NCI-H2227 (cell line): ENCODE results near the gene SLC31A2.
"Not testable (repeated sequence)": the region's sequence is repeated elsewhere in the genome, so short reads cannot be mapped to it uniquely, and the experiment has no call there.

Experiments
- DNase-seq: peaks from one replicate; lab custom pipeline; 2025; ENCODE audit not compliant: unreplicated experiment; lab: John Stamatoyannopoulos, UW

The SLC31A2 gene

DNA sequence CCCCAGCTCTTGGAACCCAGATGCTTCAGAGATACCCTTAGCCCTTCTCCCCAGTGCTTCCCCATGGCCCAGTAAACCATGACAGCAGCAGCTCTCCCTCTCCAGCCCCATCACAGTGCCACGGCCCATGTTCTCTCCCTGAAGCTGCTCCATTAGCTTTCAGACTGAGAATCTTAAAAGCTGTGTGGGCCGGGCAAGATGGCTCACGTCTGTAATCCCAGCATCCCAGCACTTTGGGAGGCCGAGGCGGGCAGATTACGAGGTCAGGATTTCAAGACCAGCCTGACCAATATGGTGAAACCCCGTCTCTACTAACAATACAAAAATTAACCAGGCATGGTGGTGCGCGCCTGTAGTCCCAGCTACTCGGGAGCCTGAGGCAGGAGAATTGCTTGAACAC is 1.2 kb upstream of the SLC31A2 start:
- not testable (repeated sequence) for DNase-seq

DNA sequence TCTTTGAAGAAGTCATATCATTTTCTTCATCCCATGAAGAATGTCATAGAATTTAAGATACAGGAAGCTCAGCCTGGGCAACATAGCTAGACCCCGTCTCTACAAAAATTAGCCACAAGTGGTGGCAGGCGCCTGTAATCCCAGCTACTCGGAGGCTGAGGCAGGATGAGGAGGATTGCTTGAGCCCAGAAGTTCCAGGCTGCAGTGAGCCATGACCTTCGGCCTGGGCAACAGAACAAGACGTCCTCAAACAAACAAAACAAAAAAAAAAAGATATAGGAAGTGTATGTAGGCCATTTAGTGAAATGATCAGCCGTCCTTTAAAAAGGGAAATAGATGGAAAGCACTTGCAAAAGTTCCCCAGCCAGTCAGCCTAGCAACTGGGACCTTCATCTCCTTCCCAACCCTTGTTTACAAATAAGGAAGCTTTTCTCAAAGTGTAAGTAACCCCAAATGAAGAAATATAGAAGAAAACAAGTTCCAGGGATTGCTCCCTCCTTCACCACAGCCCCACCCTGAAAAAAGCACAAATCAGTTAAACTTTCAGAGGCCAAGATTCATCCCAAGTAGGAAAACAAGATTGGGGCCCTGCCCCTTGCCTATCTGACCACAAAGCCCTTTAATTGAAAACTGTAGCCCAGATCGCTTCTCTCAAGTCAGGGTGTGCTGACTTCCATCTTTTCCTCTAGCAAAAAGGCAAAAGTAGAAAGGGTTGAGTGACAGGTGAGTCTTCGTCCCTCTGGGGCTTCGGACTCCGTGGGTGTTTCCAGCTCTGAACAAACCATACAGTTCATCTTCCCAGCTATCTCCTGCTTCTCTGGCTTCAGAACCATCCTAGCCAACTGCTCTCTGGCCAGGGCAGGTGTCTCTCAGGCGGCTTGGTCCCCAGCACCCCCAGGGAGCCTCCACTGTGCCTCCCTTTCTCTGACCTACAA is 1.2 kb downstream of the SLC31A2 start:
- DNase-seq: no peak

DNA sequence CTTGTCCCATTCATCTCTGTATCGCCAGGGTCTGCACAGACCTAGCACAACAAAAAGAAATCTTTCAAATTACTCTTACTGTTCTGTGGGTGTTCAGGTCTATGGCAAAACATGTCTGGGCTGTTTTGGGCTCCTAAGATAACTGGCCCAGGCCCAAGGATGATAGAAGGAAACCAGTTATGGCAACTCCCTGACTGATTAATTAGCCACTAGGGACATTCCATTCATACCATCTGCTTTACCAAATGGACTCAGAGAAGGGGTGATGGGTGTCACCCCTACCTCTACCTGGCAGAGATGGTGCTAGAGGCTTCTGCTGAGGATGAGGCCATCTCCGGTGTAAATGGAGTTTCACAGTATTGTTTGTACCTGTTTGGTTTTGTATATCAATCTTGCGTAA is 1.9 kb downstream of the SLC31A2 start:
- no peak for DNase-seq

DNA sequence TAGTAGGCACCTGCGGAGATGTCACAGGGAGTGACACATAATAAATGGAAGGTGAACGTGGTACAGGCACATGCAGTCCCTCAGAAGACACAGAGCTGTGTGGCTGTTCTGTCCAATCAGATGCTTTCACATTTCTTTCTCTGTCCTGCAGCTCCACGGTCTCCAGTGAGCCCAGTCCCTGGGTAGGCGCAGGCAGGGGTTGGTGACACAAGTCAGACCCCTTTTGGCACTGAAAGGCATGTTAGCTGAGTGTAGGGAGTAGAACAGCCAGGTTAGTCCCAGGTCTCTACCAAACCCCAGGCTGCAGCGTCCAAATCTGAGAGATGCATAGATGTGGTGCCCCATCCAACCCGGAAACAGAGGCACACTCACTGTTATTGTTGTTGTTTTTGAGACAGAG is 2.8 kb downstream of the SLC31A2 start:
- DNase-seq: no peak

DNA sequence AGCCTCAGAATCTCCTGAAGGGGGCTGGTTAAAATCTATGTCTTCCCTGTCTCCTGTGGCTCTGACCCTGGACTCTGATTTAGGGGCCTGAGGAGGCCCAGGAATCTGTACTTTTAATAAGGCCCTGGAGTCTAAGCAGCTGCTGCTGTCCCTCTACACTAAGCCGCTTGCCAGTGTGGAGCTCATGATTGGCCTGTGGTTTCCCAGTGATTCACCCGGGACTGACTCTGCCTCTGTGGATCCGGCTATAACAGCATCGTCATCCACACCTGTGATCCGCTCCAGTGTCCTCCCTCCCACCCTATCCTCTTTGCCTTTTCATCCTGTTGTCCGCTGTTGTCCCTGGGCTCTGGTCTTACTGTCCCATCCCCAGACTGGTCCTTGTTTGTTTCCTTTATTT is 3.7 kb downstream of the SLC31A2 start:
- no peak for DNase-seq

DNA sequence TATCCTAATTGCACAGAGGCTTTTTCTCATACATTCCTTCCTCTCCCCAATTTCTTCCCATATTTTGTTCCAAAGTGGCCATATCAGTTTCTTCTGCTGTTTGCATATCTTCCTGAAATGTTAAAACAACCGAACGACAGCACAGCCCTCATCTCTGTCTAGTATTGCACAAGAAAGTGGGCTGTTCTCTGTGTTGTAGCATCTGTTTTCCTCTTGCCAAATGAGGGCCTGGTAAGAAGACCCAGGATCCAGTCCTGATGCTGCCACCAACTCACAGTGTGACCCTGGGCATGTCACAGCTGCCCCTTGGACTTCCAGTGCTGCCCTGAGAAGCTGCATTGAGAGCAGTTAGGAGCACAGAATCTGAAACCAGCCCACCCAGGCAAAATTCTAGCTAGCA is 4.1 kb downstream of the SLC31A2 start:
- DNase-seq: no peak

DNA sequence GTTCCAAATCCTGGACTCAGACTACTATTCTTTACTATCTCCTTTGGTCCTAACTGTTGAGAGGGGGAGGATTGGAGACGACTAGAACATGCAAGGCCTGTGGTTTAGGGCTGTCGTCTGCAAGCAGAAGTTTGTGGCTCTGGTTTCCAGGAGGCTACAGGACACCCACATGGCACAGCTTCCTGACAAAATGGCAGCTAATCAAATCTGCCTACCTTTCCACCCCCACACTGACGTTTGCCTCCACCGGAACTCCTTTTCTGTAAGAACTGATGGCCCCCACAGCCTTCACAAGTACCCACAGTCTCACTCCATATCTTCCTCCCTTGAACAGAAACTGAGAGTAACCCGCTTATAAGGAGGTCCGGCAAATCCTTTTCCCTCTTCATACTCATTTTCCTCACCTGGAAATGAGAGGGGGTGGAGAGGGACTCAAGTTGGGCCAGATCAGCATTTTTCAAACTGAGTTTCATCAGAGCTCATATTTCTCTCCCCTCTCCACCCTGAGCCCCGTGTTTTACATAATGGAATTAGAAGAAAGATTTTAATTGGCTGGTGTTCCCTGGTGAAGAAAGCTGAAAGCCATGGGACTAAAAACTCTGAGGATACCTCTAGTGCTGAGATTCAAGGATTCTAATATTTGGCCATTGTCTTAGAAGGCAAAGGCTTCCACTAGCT is 5.2 kb downstream of the SLC31A2 start:
- no peak for DNase-seq

DNA sequence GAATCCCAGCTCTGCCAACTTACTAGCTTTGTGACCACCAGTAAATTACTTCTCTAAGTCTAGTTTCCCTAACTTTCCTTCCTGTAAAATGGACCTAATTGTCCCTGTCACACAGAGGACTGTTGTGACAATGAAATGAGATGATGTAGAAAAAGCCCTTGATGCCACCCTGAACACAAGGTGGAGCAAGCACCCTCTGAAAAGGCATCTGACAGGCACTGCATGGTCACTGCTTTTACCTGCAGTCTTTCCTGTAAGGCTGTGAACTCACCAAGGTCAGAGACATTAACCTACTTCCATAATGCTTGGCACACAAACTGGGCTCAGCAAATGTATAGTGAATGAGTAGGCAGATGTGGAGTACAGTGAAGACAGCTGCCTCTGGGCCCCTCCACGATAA is 6.1 kb downstream of the SLC31A2 start:
- DNase-seq: no peak

DNA sequence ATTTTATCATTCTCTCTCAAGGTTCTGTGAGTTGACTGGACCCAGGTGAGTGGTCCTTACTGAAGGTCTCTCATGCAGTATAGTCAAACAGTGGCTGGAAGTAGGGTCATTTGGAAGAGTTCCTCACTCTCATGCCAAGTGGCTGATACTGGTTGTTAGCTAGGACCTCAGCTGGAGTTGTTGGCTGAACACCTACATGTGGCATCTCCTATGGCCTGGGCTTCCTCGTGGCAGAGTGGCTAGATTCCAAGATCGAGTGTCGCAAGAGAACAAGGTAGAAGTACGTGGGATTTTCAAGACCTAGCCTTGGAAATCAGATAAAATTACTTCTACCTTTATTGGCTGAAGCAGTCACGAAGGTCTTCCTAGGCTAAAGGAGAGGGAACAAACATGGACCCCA is 7.6 kb downstream of the SLC31A2 start:
- no peak for DNase-seq

DNA sequence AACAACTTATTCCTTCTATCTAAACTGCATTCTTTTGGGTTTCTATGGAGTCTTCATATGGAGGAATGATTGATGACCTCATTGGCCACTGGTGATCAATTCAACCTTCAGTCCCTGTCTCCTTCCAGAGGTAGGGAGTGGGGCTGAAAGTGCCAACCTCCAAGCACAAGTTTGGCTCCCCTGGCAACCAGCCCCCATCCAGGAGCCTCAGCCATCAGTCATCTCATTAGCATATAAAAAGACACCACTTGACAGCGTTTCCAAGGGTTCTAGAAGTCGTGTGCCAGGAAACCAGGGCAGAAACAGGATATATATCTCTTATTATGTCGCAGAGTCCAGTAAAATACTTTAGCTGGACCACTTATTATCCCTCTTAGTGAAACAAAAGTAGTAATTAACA is 9.8 kb downstream of the SLC31A2 start:
- DNase-seq: no peak

DNA sequence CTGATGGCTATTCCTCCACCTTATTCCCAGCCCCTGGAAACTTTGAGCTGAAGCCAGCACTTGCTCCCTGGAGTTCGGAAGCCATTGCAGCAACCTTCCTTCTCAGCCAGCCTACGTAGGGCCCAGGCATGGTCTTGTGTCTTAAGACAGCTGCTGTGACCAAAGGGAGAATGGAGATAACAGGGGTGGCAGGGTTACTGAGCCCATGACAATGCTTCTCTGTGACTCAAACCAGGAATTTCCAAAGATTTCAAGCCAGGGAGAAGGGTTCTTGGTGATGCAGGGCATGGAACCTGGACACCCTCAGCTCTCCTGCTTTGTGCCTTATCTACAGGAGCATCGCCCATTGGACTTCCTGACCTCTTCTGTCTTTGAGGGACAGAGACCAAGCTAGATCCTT is 12.2 kb downstream of the SLC31A2 start:
- DNase-seq: no peak

DNA sequence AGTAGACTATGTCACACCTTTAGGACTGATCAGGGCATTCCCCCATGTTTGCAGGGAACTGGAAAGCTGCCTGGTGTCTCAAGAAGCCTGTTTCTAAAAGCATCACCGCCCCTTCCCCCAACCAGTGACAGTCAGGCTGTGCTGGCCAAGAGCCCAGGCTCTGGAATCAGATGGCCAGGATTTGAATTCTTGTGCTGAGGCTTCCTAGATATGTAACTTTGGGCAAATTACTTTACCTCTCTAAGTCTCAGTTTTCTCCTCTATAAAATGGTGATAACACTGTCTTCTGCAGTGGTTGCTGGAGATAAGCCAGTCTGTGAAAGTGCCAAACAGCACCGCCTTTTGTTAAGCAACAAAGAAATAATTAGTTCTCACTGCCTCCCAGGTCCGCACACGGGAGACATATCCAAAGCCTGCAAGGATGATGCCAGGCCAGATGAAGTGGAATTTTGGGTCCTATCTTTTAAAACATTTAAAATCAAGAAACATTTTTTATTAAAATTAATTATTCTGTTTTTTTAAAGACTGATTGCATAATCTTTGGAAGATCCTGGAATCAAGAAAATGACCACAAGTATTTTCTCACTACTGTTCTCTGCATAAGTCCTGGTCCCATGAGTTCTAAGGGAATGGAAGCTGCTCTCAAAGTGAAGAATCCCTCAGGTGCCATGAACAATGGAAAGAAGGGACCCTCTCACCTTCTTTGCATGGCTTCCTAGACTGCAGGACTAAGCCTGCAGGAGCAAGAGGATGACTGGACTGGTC is 13.9 kb downstream of the SLC31A2 start:
- no peak for DNase-seq

DNA sequence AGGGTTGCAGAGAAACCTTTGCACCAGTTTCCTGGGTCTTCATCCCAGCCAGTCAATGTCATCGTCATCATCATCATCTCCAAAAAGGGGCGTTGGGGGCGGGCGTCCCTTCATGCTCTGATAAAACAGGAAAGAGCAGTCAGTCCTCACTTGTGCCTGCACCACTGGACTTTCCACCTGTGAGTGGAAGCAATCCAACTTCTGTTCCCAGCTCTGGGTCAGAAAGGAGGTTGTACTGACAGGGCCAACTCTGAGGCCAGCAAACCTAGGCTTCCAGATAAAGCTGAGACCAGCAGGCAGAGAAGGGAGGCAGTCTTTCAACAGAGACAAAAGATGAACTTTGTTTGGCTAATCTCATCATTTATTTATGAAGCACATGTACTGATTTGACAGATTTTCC is 15.2 kb downstream of the SLC31A2 start:
- DNase-seq: no peak

DNA sequence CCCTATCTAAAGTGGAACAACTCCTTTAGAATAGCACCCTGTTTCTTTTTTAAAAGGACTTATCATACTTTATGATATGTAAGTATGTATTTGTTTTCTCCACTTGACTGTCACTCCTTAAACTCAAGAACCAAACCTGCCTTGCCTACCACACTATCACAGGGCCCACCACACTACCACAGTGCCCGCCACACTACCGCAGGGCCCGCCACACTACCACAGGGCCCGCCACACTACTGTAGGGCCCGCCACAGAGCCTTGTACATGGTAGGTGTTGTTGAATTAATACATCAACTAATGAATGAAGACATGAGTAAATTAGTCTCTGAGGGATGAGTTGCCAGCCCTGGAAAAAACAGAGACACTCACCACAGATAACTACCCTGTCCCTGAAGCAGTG is 18.0 kb downstream of the SLC31A2 start:
- DNase-seq: no peak

DNA sequence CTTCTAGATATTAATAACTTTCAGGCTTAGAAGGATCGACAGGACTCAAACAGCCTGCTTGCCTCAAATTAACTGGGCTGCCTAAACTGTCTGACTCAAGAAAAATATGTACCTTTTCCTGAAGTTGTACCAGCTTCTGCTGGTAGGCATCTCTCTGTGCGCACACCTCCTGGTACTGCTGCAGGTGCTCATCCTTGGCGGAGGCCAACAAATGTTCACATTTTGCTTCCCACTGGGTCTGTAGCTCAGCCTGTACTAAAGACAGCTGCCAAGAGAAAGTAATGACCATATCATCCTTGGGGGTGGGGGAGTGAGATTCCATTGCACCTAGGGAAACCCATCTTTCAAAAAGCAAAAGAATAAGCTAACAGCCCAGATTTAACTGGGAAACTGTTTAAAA is 22.5 kb downstream of the SLC31A2 start:
- DNase-seq: no peak

DNA sequence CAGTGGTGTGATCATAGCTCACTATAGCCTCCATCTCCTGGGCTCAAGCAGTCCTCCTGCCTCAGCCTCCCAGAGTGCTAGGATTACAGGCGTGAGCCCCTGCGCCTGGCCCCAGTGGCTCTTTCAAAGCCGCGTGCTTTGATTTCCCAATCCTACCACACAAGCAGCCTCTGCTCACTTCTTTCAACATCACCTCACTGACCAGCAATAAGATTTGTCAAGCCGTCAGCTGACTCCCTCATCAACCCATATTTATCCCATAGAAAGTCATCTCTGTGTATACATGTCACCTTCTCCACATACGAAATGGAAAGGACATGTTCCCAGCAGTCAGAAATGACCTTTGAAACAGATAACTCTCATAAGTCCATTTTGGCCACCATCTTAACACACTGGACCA is 26.0 kb downstream of the SLC31A2 start:
- no peak for DNase-seq

DNA sequence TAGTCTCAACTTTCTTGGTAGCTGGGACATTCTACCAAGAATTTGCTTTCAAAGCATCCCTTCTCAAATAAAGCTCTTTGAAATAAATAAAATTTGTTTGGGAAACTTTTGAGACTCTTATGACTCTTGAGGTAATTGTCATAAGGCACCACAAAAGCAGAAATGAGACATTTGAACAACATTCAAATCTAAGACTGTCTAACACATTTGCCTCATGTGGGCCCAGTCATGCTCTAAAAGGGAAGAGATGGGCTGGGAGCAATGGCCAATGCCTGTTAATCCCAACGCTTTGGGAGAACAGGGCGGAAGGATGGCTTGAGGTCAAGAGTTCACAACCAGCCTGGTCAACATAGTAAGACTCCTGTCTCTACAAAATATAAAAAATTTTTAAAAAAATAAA is 26.4 kb downstream of the SLC31A2 start:
- DNase-seq: no peak

DNA sequence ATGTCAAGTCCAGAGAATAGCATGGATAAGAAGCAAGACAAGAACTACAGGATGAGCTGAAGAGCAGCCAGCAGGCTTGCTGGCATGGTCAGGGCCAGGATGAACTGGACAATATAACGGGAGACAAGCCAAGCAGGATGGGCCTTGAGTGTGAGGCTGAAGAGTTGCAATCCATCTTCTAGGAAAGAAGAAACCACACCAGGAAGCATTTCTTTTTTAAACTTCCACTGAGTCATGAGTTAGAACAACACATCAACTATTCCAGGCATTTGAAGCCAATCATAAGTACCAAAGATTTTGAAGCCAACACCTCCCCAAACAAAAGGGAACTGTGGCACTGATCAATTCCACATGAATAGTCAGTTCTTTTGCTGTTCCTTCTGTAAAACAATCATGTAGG is 27.3 kb downstream of the SLC31A2 start:
- no peak for DNase-seq

DNA sequence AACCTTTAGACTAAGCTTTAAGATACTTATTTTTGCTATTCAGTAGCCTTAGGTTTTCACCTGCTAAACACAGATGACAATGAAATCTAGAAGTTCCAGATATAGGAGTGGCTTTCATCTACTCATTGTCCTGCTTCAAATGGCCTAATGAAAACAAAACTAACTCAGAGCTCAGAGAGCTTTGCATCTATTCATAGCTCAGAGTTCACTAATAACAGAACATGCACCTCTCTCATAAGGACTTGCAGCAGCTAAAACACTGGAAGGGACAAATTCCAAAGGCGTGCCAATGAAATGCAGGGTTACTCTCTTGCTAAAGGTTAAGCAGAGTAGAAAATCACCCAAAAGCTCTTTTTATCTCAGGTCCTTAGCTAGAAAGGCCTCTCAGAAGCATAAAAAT is 29.0 kb downstream of the SLC31A2 start:
- DNase-seq: no peak

DNA sequence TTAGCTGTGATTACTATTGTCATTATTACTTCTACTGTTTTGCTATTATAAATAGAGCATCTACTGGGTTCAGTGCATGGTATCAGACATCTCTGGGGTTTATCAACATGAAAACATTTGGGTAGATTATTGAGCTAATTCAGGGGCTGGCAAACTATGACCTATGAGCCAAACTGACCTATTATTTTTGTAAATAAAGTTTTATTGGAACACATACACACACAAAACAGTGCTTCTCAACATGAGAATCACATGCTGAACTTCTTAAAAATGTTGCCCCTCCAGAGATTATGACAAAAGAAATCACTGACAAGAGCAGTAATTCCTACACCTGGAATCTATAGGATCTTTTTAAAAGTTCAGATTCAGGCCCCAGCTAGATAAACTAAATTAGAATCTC is 30.4 kb downstream of the SLC31A2 start:
- DNase-seq: no peak

DNA sequence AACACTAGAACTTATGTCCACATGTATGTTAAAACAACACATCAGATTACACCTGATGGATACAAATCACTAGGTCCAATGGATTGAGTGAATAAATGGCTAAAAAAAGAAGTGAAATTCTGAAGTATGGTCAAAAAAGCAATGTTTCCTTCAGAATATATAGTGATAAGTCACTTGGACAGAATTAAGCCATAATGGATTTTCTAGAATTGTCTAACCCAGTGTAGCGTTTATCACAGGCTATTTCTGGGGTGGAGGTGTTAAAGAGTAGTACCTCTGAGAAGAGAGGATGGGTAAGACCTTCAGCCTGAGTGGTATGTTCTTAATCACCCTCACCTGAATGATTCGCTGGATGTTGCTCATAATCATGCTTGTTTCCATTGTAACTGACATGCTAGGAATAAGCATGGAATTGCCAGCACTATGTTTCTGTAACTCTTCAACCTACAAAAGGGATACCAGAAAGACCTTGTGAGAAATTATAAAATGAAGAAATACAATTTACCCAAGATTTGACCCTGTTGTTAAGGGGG is 33.2 kb downstream of the SLC31A2 start:
- no peak for DNase-seq

DNA sequence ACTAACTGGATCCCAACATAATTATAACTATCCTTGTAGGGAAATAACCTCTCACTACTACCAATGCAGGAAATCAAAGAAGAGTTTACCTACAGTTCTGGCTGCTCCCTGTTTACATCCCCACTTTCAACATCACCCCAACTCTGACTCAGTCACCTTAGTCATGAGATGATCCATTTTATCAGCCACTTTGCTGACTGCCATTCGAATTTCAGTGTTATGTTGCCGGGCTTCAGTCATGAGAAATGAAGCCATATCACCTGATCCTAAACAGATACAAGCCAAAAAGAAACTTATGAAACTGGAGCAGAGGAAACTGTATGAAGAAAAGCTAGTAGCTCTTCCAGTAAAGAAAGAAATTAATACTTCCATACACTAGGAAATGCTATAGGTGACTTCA is 33.7 kb downstream of the SLC31A2 start:
- no peak for DNase-seq
